Lung (tissue), 12 donors: Measurements from ENCODE around the gene SRPK3. TPM values are rescaled to one million over a fixed set of nuclear protein-coding genes. Genes with fewer than 3 reads are reported as not detected.

ENCODE experiments used
- ATAC-seq: fragments of 200-7000 bp; cut with Tn5 transposase; one replicate; pipeline ENCODE4 v1.9.1; 2020; ENCODE audit warnings: moderate number of reproducible peaks; ENCODE audit not compliant: insufficient read depth, low FRiP score
- DNase-seq, 3 donors: peaks; one replicate each; pipeline ENCODE4 v3.0.0-alpha.2; 2013 to 2017
- H3K27ac ChIP-seq, 2 donors: one replicate each; pipeline ENCODE4 v1.5.1; 2013; ENCODE audit warnings: mild to moderate bottlenecking in 2 of 2, moderate library complexity in 2 of 2, control low read depth in 1 of 2, inconsistent platforms in 1 of 2, low read depth in 1 of 2, low read length in 1 of 2
- H3K27me3 ChIP-seq, 3 donors: one replicate each; pipeline ENCODE4 v1.5.1; 2013; ENCODE audit warnings: low read length in 2 of 3; ENCODE audit not compliant: control insufficient read depth in 3 of 3, insufficient read depth in 3 of 3
- H3K36me3 ChIP-seq, 4 donors: one replicate each; pipeline ENCODE4 v1.5.1; 2013; ENCODE audit warnings: low read length in 4 of 4, mild to moderate bottlenecking in 1 of 4, moderate library complexity in 1 of 4; ENCODE audit not compliant: control insufficient read depth in 4 of 4, insufficient read depth in 4 of 4
- H3K4me1 ChIP-seq, 5 donors: one replicate each; pipeline ENCODE4 v1.5.1; 2013; ENCODE audit warnings: low read length in 5 of 5, mild to moderate bottlenecking in 2 of 5, moderate library complexity in 1 of 5; ENCODE audit not compliant: control insufficient read depth in 5 of 5, insufficient read depth in 5 of 5
- H3K4me3 ChIP-seq: one replicate; pipeline ENCODE4 v1.5.1; 2013; ENCODE audit warnings: mild to moderate bottlenecking, control low read depth, moderate library complexity
- H3K9ac ChIP-seq, 2 donors: one replicate each; pipeline ENCODE4 v1.5.1; 2013; ENCODE audit warnings: low read length in 2 of 2, control low read depth in 1 of 2; ENCODE audit not compliant: insufficient read depth in 1 of 2
- H3K9me3 ChIP-seq, 4 donors: one replicate each; pipeline ENCODE4 v1.5.1; 2013; ENCODE audit warnings: low read length in 3 of 4, mild to moderate bottlenecking in 1 of 4, moderate library complexity in 1 of 4; ENCODE audit not compliant: control insufficient read depth in 4 of 4, insufficient read depth in 3 of 4
- CTCF ChIP-seq: IDR thresholded peaks from 2 replicates; pipeline ENCODE4 v1.5.1; 2012; ENCODE audit warnings: mild to moderate bottlenecking; ENCODE audit errors: control extremely low read depth, extremely low read depth
- WGBS, 2 donors: extraction: QIAGEN DNeasy Blood & Tissue Kit; methylation state at CpG; one replicate each; pipeline ENCODE4 v1.1.7; 2013; 5-methylcytosine and 5-hydroxymethylcytosine counted together
- polyA plus RNA-seq, 2 donors: library from polyadenylated mRNA; stranded (reverse); fragments of 200-250 nt; gene quantifications; one replicate each; pipeline ENCODE4 v1.2.1, GENCODE V29; 2013
- total RNA-seq, 2 donors: library from RNA; depleted of rRNA in 1 of 2; stranded (reverse); fragments of >200 nt in 1 of 2; gene quantifications; one replicate each; pipeline ENCODE4 v1.2.1, GENCODE V29; 2014 to 2021
- donor health status: control.
- donor health status: control.
- donor health status: Bipolar disorder and iron deficiency.
- donor health status: healthy.
- donor health status: DM: yes; HTN: yes; CAD: no.

The SRPK3 gene
- total and polyA plus RNA-seq, 4 donors = 0.04 to 0.23 (median 0.15) TPM

GRCh38 chrX:153776120-153776599, 4.7 kb upstream of the SRPK3 start:
- TF ChIP-seq CTCF = no peak
- ATAC-seq (no peak), DNase-seq (peak in 1 of 3 donors; percentile 8)
- peaks cover 0 to 4% (median 0%) of the 10 kb centered on the region in 5 donors for H3K4me1 ChIP-seq
- H3K9ac ChIP-seq = no peak overlapping the region
- H3K9me3 ChIP-seq = peaks cover 0 to 2% (median 0%) of the 10 kb centered on the region in 4 donors
- H3K27ac ChIP-seq = no peak overlapping the region
- WGBS, 2 donors = 74 to 82% methylated on average over 5 to 20 of the region's 20 CpGs
- H3K4me3 ChIP-seq = no peak overlapping the region
- no peaks in the 10 kb centered on the region for H3K27me3 ChIP-seq
- no peaks in the 10 kb centered on the region for H3K36me3 ChIP-seq

GRCh38 chrX:153776611-153777045, 4.2 kb upstream of the SRPK3 start:
- no peaks in the 10 kb centered on the region for H3K36me3 ChIP-seq
- no peak for ATAC-seq
- DNase-seq = peak in 1 of 3 donors; percentile 9
- H3K4me1 ChIP-seq = peaks cover 0 to 4% (median 0%) of the 10 kb centered on the region in 5 donors
- no peak overlapping the region for H3K27ac ChIP-seq
- H3K9me3 ChIP-seq = peaks cover 0 to 2% (median 0%) of the 10 kb centered on the region in 4 donors
- no peak overlapping the region for H3K9ac ChIP-seq
- H3K27me3 ChIP-seq = no peaks in the 10 kb centered on the region
- no peak for TF ChIP-seq CTCF
- 40 to 82% methylated on average over 1 to 17 of the region's 22 CpGs for WGBS, 2 donors
- no peak overlapping the region for H3K4me3 ChIP-seq

GRCh38 chrX:153777261-153778090, 3.4 kb upstream of the SRPK3 start:
- no peak for DNase-seq
- Histone ChIP-seq H3K27me3 (no peaks in the 10 kb centered on the region), H3K36me3 (no peaks in the 10 kb centered on the region), H3K27ac (no peak overlapping the region), H3K9ac (no peak overlapping the region), H3K4me3 (no peak overlapping the region), H3K9me3 (peaks cover 0 to 2% (median 0%) of the 10 kb centered on the region in 4 donors), H3K4me1 (peaks cover 0 to 4% (median 0%) of the 10 kb centered on the region in 5 donors)
- TF ChIP-seq CTCF = no peak
- ATAC-seq = no peak
- WGBS, 2 donors = 89 to 90% methylated on average over 20 to 34 of the region's 34 CpGs
